WTC11 (cell line): Measurements from ENCODE around the gene LRRC31. TPM values are rescaled to one million over a fixed set of nuclear protein-coding genes. Genes with fewer than 3 reads are reported as not detected.

Source experiments
- ATAC-seq: fragments of 200-7000 bp; cut with Tn5 transposase; 2 replicates; pipeline ENCODE4 v1.10.0; 2021; ENCODE audit warnings: mild to moderate bottlenecking, moderate library complexity
- CTCF ChIA-PET: fragments of 300-600 bp; sonication (Branson Sonifier 250); formaldehyde crosslinking; loops from one replicate; lab custom pipeline; 2021; ENCODE audit warnings: antibody characterized with exemption; lab: Charles Lee
- POLR2A ChIA-PET: fragments of 350-600 bp; sonication (Branson Sonifier 250); formaldehyde crosslinking; loops from one replicate; lab custom pipeline; 2021; ENCODE audit warnings: antibody characterized with exemption; lab: Charles Lee
- DNase-seq: peaks from one replicate; pipeline ENCODE4 v3.0.0; 2021; ENCODE audit warnings: low spot score
- H3K27ac Mint-ChIP-seq: 2 replicates; pipeline ENCODE4 v1.8.0; 2021; ENCODE audit warnings: mixed read lengths
- H3K27me3 Mint-ChIP-seq: 2 replicates; pipeline ENCODE4 v1.8.0; 2021; ENCODE audit warnings: low read depth, mild to moderate bottlenecking, moderate library complexity, mixed read lengths
- H3K36me3 Mint-ChIP-seq: 2 replicates; pipeline ENCODE4 v1.8.0; 2021; ENCODE audit warnings: mixed read lengths
- H3K4me1 Mint-ChIP-seq: 2 replicates; pipeline ENCODE4 v1.8.0; 2022; ENCODE audit warnings: mixed read lengths
- H3K4me3 Mint-ChIP-seq: 2 replicates; pipeline ENCODE4 v1.8.0; 2021; ENCODE audit warnings: mild to moderate bottlenecking, moderate library complexity, mixed read lengths
- H3K9me3 Mint-ChIP-seq: 2 replicates; pipeline ENCODE4 v1.8.0; 2021; ENCODE audit warnings: mixed read lengths
- CBFB ChIP-seq: sonication (generic); formaldehyde crosslinking; IDR thresholded peaks from 2 replicates; pipeline ENCODE4 v1.8.1; 2022; ENCODE audit warnings: mild to moderate bottlenecking, low read depth, missing genetic modification reagents
- CREM ChIP-seq: sonication (generic); formaldehyde crosslinking; IDR thresholded peaks from 2 replicates; pipeline ENCODE4 v1.8.1; 2022; ENCODE audit warnings: mild to moderate bottlenecking, missing genetic modification reagents, moderate library complexity
- FOXK1 ChIP-seq: sonication (generic); formaldehyde crosslinking; IDR thresholded peaks from 2 replicates; pipeline ENCODE4 v1.8.0; 2022; ENCODE audit warnings: mild to moderate bottlenecking, moderate library complexity, missing genetic modification reagents
- GRHL2 ChIP-seq: fragments of 250-450 bp; sonication (Bioruptor Pico); IDR thresholded peaks from 2 replicates; pipeline ENCODE4 v1.8.0; 2022; ENCODE audit warnings: mild to moderate bottlenecking, moderate library complexity; ENCODE audit not compliant: insufficient replicate concordance, severe bottlenecking
- GTF2I ChIP-seq: fragments of 250-450 bp; sonication (Bioruptor Pico); conservative IDR thresholded peaks from 2 replicates; pipeline ENCODE4 v1.4.0; 2021; ENCODE audit warnings: mild to moderate bottlenecking
- HMGA2 ChIP-seq: fragments of 250-450 bp; sonication (Bioruptor Pico); IDR thresholded peaks from 2 replicates; pipeline ENCODE4 v1.4.0; 2021; ENCODE audit warnings: mild to moderate bottlenecking, moderate library complexity
- IRF2 ChIP-seq: sonication (generic); formaldehyde crosslinking; IDR thresholded peaks from 2 replicates; pipeline ENCODE4 v1.8.0; 2022; ENCODE audit warnings: low read depth, missing genetic modification reagents, borderline replicate concordance
- JUN ChIP-seq: sonication (generic); formaldehyde crosslinking; IDR thresholded peaks from 2 replicates; pipeline ENCODE4 v1.8.0; 2023; ENCODE audit warnings: mild to moderate bottlenecking, missing genetic modification reagents
- KAT7 ChIP-seq: sonication (generic); formaldehyde crosslinking; IDR thresholded peaks from 2 replicates; pipeline ENCODE4 v1.8.1; 2023; ENCODE audit warnings: missing genetic modification reagents, mild to moderate bottlenecking, borderline replicate concordance
- MYBL2 ChIP-seq: sonication (generic); formaldehyde crosslinking; IDR thresholded peaks from 2 replicates; pipeline ENCODE4 v1.8.1; 2023; ENCODE audit warnings: mild to moderate bottlenecking, moderate library complexity, missing genetic modification reagents
- NR1H2 ChIP-seq: sonication (generic); formaldehyde crosslinking; IDR thresholded peaks from 2 replicates; pipeline ENCODE4 v1.9.0; 2021; ENCODE audit warnings: mild to moderate bottlenecking, moderate library complexity, missing genetic modification reagents
- NR2C2 ChIP-seq: sonication (generic); formaldehyde crosslinking; IDR thresholded peaks from 2 replicates; pipeline ENCODE4 v1.8.0; 2022; ENCODE audit warnings: mild to moderate bottlenecking, missing genetic modification reagents
- PRDM15 ChIP-seq: sonication (generic); formaldehyde crosslinking; IDR thresholded peaks from 2 replicates; pipeline ENCODE4 v1.8.0; 2022; ENCODE audit warnings: missing genetic modification reagents
- RELA ChIP-seq: sonication (generic); formaldehyde crosslinking; IDR thresholded peaks from 2 replicates; pipeline ENCODE4 v1.8.1; 2022; ENCODE audit warnings: missing genetic modification reagents, mild to moderate bottlenecking, borderline replicate concordance
- RORB ChIP-seq: fragments of 250-450 bp; sonication (Bioruptor Pico); IDR thresholded peaks from 2 replicates; pipeline ENCODE4 v1.9.0; 2021; ENCODE audit warnings: mild to moderate bottlenecking
- SMAD3 ChIP-seq: sonication (generic); formaldehyde crosslinking; IDR thresholded peaks from 2 replicates; pipeline ENCODE4 v1.8.0; 2022; ENCODE audit warnings: missing genetic modification reagents, mild to moderate bottlenecking, borderline replicate concordance
- SOX15 ChIP-seq: fragments of 250-450 bp; sonication (Bioruptor Pico); IDR thresholded peaks from 2 replicates; pipeline ENCODE4 v1.9.0; 2021; ENCODE audit warnings: mild to moderate bottlenecking
- TEAD1 ChIP-seq: sonication (generic); formaldehyde crosslinking; IDR thresholded peaks from 2 replicates; pipeline ENCODE4 v1.8.0; 2022; ENCODE audit warnings: mild to moderate bottlenecking, missing genetic modification reagents
- ZBTB21 ChIP-seq: sonication (generic); formaldehyde crosslinking; IDR thresholded peaks from 2 replicates; pipeline ENCODE4 v1.8.1; 2023; ENCODE audit warnings: mild to moderate bottlenecking, missing genetic modification reagents, borderline replicate concordance
- ZNF121 ChIP-seq: sonication (generic); formaldehyde crosslinking; IDR thresholded peaks from 2 replicates; pipeline ENCODE4 v1.8.0; 2023; ENCODE audit warnings: missing genetic modification reagents
- ZNF138 ChIP-seq: sonication (generic); formaldehyde crosslinking; conservative IDR thresholded peaks from 2 replicates; pipeline ENCODE4 v1.8.1; 2022; ENCODE audit warnings: mild to moderate bottlenecking, moderate library complexity, missing genetic modification reagents
- ZNF219 ChIP-seq: sonication (generic); formaldehyde crosslinking; IDR thresholded peaks from 2 replicates; pipeline ENCODE4 v1.8.0; 2023; ENCODE audit warnings: missing genetic modification reagents, mild to moderate bottlenecking, borderline replicate concordance
- ZNF423 ChIP-seq: fragments of 250-450 bp; sonication (Bioruptor Pico); IDR thresholded peaks from 2 replicates; pipeline ENCODE4 v2.1.2; 2022; ENCODE audit warnings: mild to moderate bottlenecking, moderate library complexity
- ZNF512 ChIP-seq: sonication (generic); formaldehyde crosslinking; IDR thresholded peaks from 2 replicates; pipeline ENCODE4 v1.8.1; 2022; ENCODE audit warnings: missing genetic modification reagents, borderline replicate concordance
- total RNA-seq: library from RNA; stranded (reverse); gene quantifications from 3 replicates; pipeline ENCODE4 v1.2.3, GENCODE V29; 2021
- TF ChIP-seq, protein P1 (sequence below): sonication (generic); formaldehyde crosslinking; IDR thresholded peaks from 2 replicates; pipeline ENCODE4 v1.8.1; 2023; ENCODE audit warnings: mild to moderate bottlenecking, missing genetic modification reagents, moderate library complexity
- TF ChIP-seq, protein P2 (sequence below): fragments of 250-450 bp; sonication (Bioruptor Pico); IDR thresholded peaks from 2 replicates; pipeline ENCODE4 v2.1.2; 2022; ENCODE audit warnings: mild to moderate bottlenecking, moderate library complexity
- TF ChIP-seq, protein P3 (sequence below): fragments of 250-450 bp; sonication (Bioruptor Pico); conservative IDR thresholded peaks from 2 replicates; pipeline ENCODE4 v1.9.0; 2021; ENCODE audit warnings: mild to moderate bottlenecking

The LRRC31 gene
- total RNA-seq, 1 experiment from 2014 or later = not detected

GRCh38 chr3:169911272-169911671 lies 41.5 kb upstream of the LRRC31 start, which contains the start of gene SAMD7:
SAMD7 (plus strand) TSS chr3:169911572; CDS start chr3:169919499, 7,927 bp downstream.
- Mint-ChIP-seq H3K9me3 (peaks cover 3% of the 10 kb centered on the region; the same call in 1 of the 2 replicates), H3K4me3 (no peak within 1 kb of the TSS), H3K4me1 (peaks cover 4% of the 10 kb centered on the region), H3K36me3 (no peaks in the 10 kb centered on the region), H3K27ac (no peak within 1 kb of the TSS), H3K27me3 (no peaks in the 10 kb centered on the region)
- ChIA-PET POLR2A (no interaction called here), CTCF (no interaction called here)
- ATAC-seq (no peak), DNase-seq (no peak)
- TF ChIP-seq JUN (CRISPR knock-in tag) = no peak
- TF ChIP-seq GTF2I = no peak
- TF ChIP-seq GRHL2 (CRISPR knock-in tag) = no peak
- no peak for TF ChIP-seq IRF2
- TF ChIP-seq FOXK1 = no peak
- TF ChIP-seq SMAD3 (CRISPR knock-in tag) = no peak
- TF ChIP-seq ZBTB21 = no peak
- no peak for TF ChIP-seq CREM (CRISPR knock-in tag)
- no peak for TF ChIP-seq RORB (CRISPR knock-in tag)
- no peak for TF ChIP-seq CBFB (CRISPR knock-in tag)
- TF ChIP-seq ZNF121 (CRISPR knock-in tag) = no peak
- TF ChIP-seq TEAD1 (CRISPR knock-in tag) = no peak

GRCh38 chr3:169907944-169908343 lies 38.2 kb upstream of the LRRC31 start:
- DNase-seq (no peak), ATAC-seq (no peak)
- no peak overlapping the region for H3K27ac Mint-ChIP-seq
- peaks cover 10% of the 10 kb centered on the region for H3K36me3 Mint-ChIP-seq
- no peaks in the 10 kb centered on the region for H3K27me3 Mint-ChIP-seq
- TF ChIP-seq MYBL2 (CRISPR knock-in tag) (no peak), NR1H2 (CRISPR knock-in tag) (no peak), ZNF219 (CRISPR knock-in tag) (no peak), ZNF423 (CRISPR knock-in tag) (no peak), NR2C2 (CRISPR knock-in tag) (no peak), RELA (CRISPR knock-in tag) (no peak), SOX15 (no peak), GTF2I (no peak), KAT7 (CRISPR knock-in tag) (no peak), HMGA2 (CRISPR knock-in tag) (no peak)
- TF ChIP-seq, protein P1, sequence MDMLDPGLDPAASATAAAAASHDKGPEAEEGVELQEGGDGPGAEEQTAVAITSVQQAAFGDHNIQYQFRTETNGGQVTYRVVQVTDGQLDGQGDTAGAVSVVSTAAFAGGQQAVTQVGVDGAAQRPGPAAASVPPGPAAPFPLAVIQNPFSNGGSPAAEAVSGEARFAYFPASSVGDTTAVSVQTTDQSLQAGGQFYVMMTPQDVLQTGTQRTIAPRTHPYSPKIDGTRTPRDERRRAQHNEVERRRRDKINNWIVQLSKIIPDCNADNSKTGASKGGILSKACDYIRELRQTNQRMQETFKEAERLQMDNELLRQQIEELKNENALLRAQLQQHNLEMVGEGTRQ (CRISPR knock-in tag) = no peak
- TF ChIP-seq, protein P2, sequence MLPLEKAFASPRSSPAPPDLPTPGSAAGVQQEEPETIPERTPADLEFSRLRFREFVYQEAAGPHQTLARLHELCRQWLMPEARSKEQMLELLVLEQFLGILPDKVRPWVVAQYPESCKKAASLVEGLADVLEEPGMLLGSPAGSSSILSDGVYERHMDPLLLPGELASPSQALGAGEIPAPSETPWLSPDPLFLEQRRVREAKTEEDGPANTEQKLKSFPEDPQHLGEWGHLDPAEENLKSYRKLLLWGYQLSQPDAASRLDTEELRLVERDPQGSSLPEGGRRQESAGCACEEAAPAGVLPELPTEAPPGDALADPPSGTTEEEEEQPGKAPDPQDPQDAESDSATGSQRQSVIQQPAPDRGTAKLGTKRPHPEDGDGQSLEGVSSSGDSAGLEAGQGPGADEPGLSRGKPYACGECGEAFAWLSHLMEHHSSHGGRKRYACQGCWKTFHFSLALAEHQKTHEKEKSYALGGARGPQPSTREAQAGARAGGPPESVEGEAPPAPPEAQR (CRISPR knock-in tag) = no peak
- H3K4me3 Mint-ChIP-seq = no peak overlapping the region
- H3K4me1 Mint-ChIP-seq = peaks cover 6% of the 10 kb centered on the region
- CTCF ChIA-PET = no interaction called here
- POLR2A ChIA-PET = no interaction called here
- peaks cover 19% of the 10 kb centered on the region for H3K9me3 Mint-ChIP-seq

DNA sequence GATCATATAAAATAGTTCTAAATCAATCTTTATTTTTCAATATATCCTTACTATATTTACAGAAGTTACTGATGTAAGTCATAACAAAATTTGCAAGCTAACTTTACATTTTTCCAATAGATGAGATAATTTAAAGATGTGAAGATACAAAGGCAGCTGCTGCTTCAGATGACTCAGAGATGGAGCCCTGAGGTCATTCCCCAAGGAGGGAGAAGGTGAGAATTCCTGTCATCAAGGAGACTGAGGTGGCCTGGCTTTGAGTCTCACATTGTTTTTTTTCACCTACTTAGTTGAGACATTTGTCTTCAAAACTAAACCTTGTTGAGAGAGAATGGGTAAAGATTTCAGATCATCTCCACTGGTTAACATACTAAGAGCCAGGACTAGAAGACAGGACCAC lies 37.7 kb upstream of the LRRC31 start:
- H3K27ac Mint-ChIP-seq = no peak overlapping the region
- ChIA-PET CTCF (no interaction called here), POLR2A (no interaction called here)
- ATAC-seq (no peak), DNase-seq (no peak)
- H3K27me3 Mint-ChIP-seq = no peaks in the 10 kb centered on the region; the same call in 1 of the 2 replicates
- H3K4me1 Mint-ChIP-seq = peaks cover 6% of the 10 kb centered on the region
- peaks cover 21% of the 10 kb centered on the region for H3K9me3 Mint-ChIP-seq
- no peak overlapping the region for H3K4me3 Mint-ChIP-seq
- H3K36me3 Mint-ChIP-seq = peaks cover 12% of the 10 kb centered on the region
- TF ChIP-seq ZNF138 (CRISPR knock-in tag) = no peak
- no peak for TF ChIP-seq CREM (CRISPR knock-in tag)
- TF ChIP-seq PRDM15 (CRISPR knock-in tag) = no peak
- TF ChIP-seq, protein P3, sequence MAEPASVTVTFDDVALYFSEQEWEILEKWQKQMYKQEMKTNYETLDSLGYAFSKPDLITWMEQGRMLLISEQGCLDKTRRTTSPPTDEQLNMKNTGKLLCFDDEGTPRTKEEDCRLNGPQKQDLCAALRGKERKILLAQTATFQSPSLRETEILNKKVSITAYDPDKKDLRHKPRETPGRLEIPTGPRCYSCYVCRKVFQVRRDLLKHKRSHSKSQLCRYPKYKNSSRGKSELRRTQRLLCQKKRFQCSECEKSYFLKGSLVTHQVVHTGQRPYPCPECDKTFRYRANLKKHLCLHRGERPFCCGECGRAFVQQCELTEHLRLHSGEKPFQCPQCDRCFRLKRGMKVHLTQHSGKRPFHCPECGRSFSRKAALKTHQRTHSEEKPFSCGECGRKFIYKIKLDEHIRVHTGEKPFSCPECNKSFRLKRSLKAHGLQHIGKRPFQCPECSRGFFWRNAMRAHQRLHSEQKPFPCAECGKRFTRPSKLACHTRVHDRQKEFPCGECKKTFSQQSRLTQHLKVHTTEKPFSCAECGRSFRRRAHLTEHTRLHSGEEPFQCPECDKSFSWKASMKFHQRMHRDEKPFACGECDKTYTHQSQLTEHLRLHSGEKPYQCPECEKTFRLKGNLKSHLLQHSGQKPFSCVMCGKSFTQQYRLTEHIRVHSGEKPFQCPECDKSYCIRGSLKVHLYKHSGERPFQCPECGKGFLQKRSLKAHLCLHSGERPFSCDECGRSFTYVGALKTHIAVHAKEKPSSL (CRISPR knock-in tag) = no peak
- no peak for TF ChIP-seq ZNF512 (CRISPR knock-in tag)
